GM12878 (cell line): ENCODE results near the gene GNAZ. TPM values are rescaled to one million over a fixed set of nuclear protein-coding genes. Genes with fewer than 3 reads are reported as not detected.

Experiments
- ATAC-seq: fragments of 200-7000 bp; cut with Tn5 transposase; 3 replicates; pipeline ENCODE4 v1.9.1; 2020; ENCODE audit warnings: mild to moderate bottlenecking, moderate library complexity
- BruUV-seq: library from RNA; stranded (reverse); fragments of 400-500 nt; replicated peaks from 2 replicates; lab custom pipeline; 2021; lab: Mats Ljungman, UMichigan
- CTCF ChIA-PET: fragments of 300-600 bp; sonication (Branson Sonifier 250); formaldehyde crosslinking; extraction: SDS; loops from one replicate; lab custom pipeline; 2021; ENCODE audit warnings: inconsistent platforms; lab: Yijun Ruan, JAX
- POLR2A ChIA-PET: fragments of 350-600 bp; formaldehyde crosslinking; extraction: SDS; loops from one replicate; lab custom pipeline; 2021; ENCODE audit warnings: inconsistent platforms; lab: Charles Lee
- RAD21 ChIA-PET: fragments of 300-600 bp; sonication (Branson Sonifier 250); formaldehyde crosslinking; loops from one replicate; lab custom pipeline; 2023; ENCODE audit warnings: antibody characterized with exemption; ENCODE audit not compliant: unreplicated experiment; lab: Charles Lee
- SMC1A ChIA-PET: fragments of 300-600 bp; sonication (Branson Sonifier 250); formaldehyde crosslinking; loops from one replicate; lab custom pipeline; 2023; ENCODE audit not compliant: unreplicated experiment, uncharacterized antibody; lab: Charles Lee
- DNase-seq: peaks from one replicate; pipeline ENCODE4 v3.0.0-alpha.2; 2011; ENCODE audit warnings: low read depth, low spot score
- FAIRE-seq: peaks from 3 replicates; lab custom pipeline; 2011; peaks lifted over from hg19 to GRCh38; lab: Jason Lieb, UNC
- H2AFZ ChIP-seq: 2 replicates; pipeline ENCODE4 v1.6.0; 2011; ENCODE audit warnings: low read depth, low read length, control low read depth; ENCODE audit not compliant: control insufficient read depth
- H3K27ac ChIP-seq: 2 replicates; pipeline ENCODE4 v1.5.1; 2011; ENCODE audit warnings: control low read depth; ENCODE audit not compliant: control insufficient read depth, insufficient read depth
- H3K27me3 ChIP-seq, 2 experiments: replicated peaks in 1 of 2; 2 replicates each; pipeline versions ENCODE4 v1.6.0 to v1.6.1; 2011; ENCODE audit warnings: low read length in 1 of 2; ENCODE audit not compliant: control insufficient read depth in 2 of 2, insufficient read depth in 2 of 2
- H3K36me3 ChIP-seq, 2 experiments: 2 replicates each; pipeline ENCODE4 v1.5.1; 2011; ENCODE audit warnings: low read length in 1 of 2; ENCODE audit not compliant: control insufficient read depth in 2 of 2, insufficient read depth in 2 of 2
- H3K4me1 ChIP-seq: 2 replicates; pipeline ENCODE4 v1.6.1; 2011; ENCODE audit warnings: mild to moderate bottlenecking, low read length, moderate library complexity, mixed read lengths; ENCODE audit not compliant: control insufficient read depth, insufficient read depth
- H3K4me2 ChIP-seq: 2 replicates; pipeline ENCODE4 v1.6.0; 2011; ENCODE audit warnings: control low read depth; ENCODE audit not compliant: control insufficient read depth, insufficient read depth
- H3K4me3 ChIP-seq: fragments of 200-600 bp; sonication (generic); 2 replicates; pipeline ENCODE4 v1.5.1; 2016
- H3K79me2 ChIP-seq: 2 replicates; pipeline ENCODE4 v1.6.0; 2011; ENCODE audit warnings: low read length; ENCODE audit not compliant: control insufficient read depth, insufficient read depth
- H3K9ac ChIP-seq: 2 replicates; pipeline ENCODE4 v1.8.0; 2011; ENCODE audit warnings: low read length, control low read depth, mixed read lengths; ENCODE audit not compliant: control insufficient read depth, insufficient read depth
- H3K9me3 ChIP-seq: replicated peaks from 3 replicates; pipeline ENCODE4 v1.5.1; 2011; ENCODE audit warnings: mild to moderate bottlenecking, low read length; ENCODE audit not compliant: control insufficient read depth, insufficient read depth
- H4K20me1 ChIP-seq: 2 replicates; pipeline ENCODE4 v1.6.0; 2011; ENCODE audit not compliant: control insufficient read depth, insufficient read depth
- BACH1 ChIP-seq: fragments of 450-650 bp; IDR thresholded peaks from 2 replicates; pipeline ENCODE4 v1.6.1; 2017; ENCODE audit warnings: mild to moderate bottlenecking, borderline replicate concordance
- BCL11A ChIP-seq: IDR thresholded peaks from 2 replicates; pipeline ENCODE4 v1.6.1; 2011; ENCODE audit warnings: low read depth, low read length
- BHLHE40 ChIP-seq, 2 experiments: fragments of 450-650 bp in 1 of 2; IDR thresholded peaks; 2 replicates each; pipeline ENCODE4 v1.6.1; 2011 to 2017; ENCODE audit warnings: low read depth in 2 of 2, borderline replicate concordance in 1 of 2, improper control_type of control experiment in 1 of 2, low read length in 1 of 2, mild to moderate bottlenecking in 1 of 2
- EGR1 ChIP-seq, 2 experiments: IDR thresholded peaks; 1 replicate in 1 of 2; 2 replicates in 1 of 2; pipeline ENCODE4 v1.6.1; 2011 to 2012; ENCODE audit warnings: low read depth in 2 of 2, low read length in 2 of 2, borderline replicate concordance in 1 of 2, mild to moderate bottlenecking in 1 of 2, moderate library complexity in 1 of 2
- HSF1 ChIP-seq: fragments of 150-350 bp; IDR thresholded peaks from 2 replicates; pipeline ENCODE4 v1.6.1; 2014; ENCODE audit warnings: mild to moderate bottlenecking, low read depth, low read length
- MXI1 ChIP-seq: fragments of 150-350 bp; IDR thresholded peaks from 2 replicates; pipeline ENCODE4 v1.6.1; 2011; ENCODE audit warnings: low read depth, mild to moderate bottlenecking, inconsistent platforms, low read length, improper control_type of control experiment
- PML ChIP-seq: IDR thresholded peaks from 2 replicates; pipeline ENCODE4 v1.6.1; 2012; ENCODE audit warnings: low read length, inconsistent platforms
- SRF ChIP-seq, 2 experiments: IDR thresholded peaks; 2 replicates each; pipeline ENCODE4 v1.6.1; 2011; ENCODE audit warnings: low read depth in 2 of 2, low read length in 2 of 2, mild to moderate bottlenecking in 1 of 2, moderate library complexity in 1 of 2
- STAT1 ChIP-seq: fragments of 450-650 bp; conservative IDR thresholded peaks from 2 replicates; pipeline ENCODE4 v1.6.1; 2014; ENCODE audit warnings: antibody characterized with exemption, mild to moderate bottlenecking
- ZBTB11 ChIP-seq: fragments of 450-650 bp; formaldehyde crosslinking; IDR thresholded peaks from 2 replicates; pipeline ENCODE4 v1.5.0; 2022; ENCODE audit warnings: mild to moderate bottlenecking, missing genetic modification characterization
- WGBS: methylation state at CpG from one replicate; pipeline ENCODE4 v1.1.6; 2016; ENCODE audit warnings: low lambda C conversion rate; ENCODE audit not compliant: insufficient replicate concordance, insufficient coverage; ENCODE audit errors: missing lambda C conversion rate; 5-methylcytosine and 5-hydroxymethylcytosine counted together
- in situ Hi-C: fragments of 300-500 bp; cut with MboI; formaldehyde crosslinking; loops from 9 replicates; pipeline ENCODE4 v1.14.3; 2018; ENCODE audit warnings: mixed read lengths
- intact Hi-C: fragments of 100-400 bp; cut with micrococcal nuclease; formaldehyde crosslinking; loops from one replicate; pipeline ENCODE4 v1.14.2; 2022; ENCODE audit not compliant: unreplicated experiment
- polyA plus RNA-seq, 11 experiments: library from polyadenylated mRNA; depleted of rRNA in 4 of 11; unstranded in 6 of 11; stranded (reverse) in 5 of 11; fragments of >200 nt; fragmentation: Nextera tagmentation in 4 of 11; fragmentation: Illumina TruSeq in 1 of 11; extraction: Ambion mirVana in 4 of 11; extraction: Trizol in 1 of 11; gene quantifications; 1 replicate in 1 of 11; 2 replicates in 10 of 11; pipeline versions ENCODE4 v1.2.1 to v1.2.3, GENCODE V29; 2011 to 2016; ENCODE audit warnings: inconsistent platforms in 2 of 11, missing spikeins in 2 of 11, low read depth in 1 of 11
- total RNA-seq, 4 experiments: library from RNA; depleted of rRNA in 3 of 4; stranded (reverse); fragments of >200 nt in 3 of 4; fragmentation: Illumina TruSeq in 1 of 4; extraction: Trizol in 1 of 4; gene quantifications; 2 replicates each; pipeline versions ENCODE4 v1.2.1 to v1.2.3, GENCODE V29; 2013 to 2021

The GNAZ gene
- total and polyA plus RNA-seq, 10 of the 15 experiments (the other 5 are each of a cell fraction or from before 2014, with no cell fraction given): 0.09 to 1.0 (median 0.44) TPM; not detected in 1

GRCh38 chr22:23073526-23074229, 3.4 kb downstream of the GNAZ start (continued):
- TF ChIP-seq BHLHE40 (IDR thresholded peaks at IDR 0.05; ENCODE audit: borderline replicate concordance in 1 of 2, low read depth in 2 of 2, low read length in 1 of 2) (no peak), EGR1 (IDR thresholded peaks at IDR 0.05; ENCODE audit: borderline replicate concordance in 1 of 2, low read depth in 2 of 2, low read length in 2 of 2) (no peak), PML (no peak), STAT1 (no peak)

- ChIA-PET POLR2A (interaction anchor here (1.2 kb wide), 1 partner anchor 17 kb away, joined by 3 read pairs; no protein-coding TSS in a partner anchor), RAD21 (interaction anchor here (1.2 kb wide), 1 partner anchor 115 kb away, joined by 4 read pairs; no protein-coding TSS in a partner anchor), SMC1A (interaction anchor here (0.6 to 2.3 kb wide), 4 partner anchors 11 to 890 kb away, joined by 3 to 5 read pairs (median 4); no protein-coding TSS in a partner anchor), CTCF (interaction anchor here (0.6 to 2.7 kb wide), 3 partner anchors 39 to 175 kb away, joined by 3 to 11 read pairs (median 4); no protein-coding TSS in a partner anchor)
- DNase-seq: no peak
- H3K27me3 ChIP-seq: peaks cover 0 to 9% of the 10 kb centered on the region in 2 experiments; a peak in 2 of 4 replicates
- H4K20me1 ChIP-seq: no peaks in the 10 kb centered on the region
- TF ChIP-seq HSF1 (no peak), BACH1 (no peak), ZBTB11 (CRISPR knock-in tag) (no peak), BCL11A (no peak), SRF (IDR thresholded peaks at IDR 0.05; ENCODE audit: low read depth in 2 of 2, low read length in 2 of 2) (no peak), MXI1 (no peak)
- FAIRE-seq: no peak
- H3K79me2 ChIP-seq: no peaks in the 10 kb centered on the region
- no peak for ATAC-seq
- H3K9ac ChIP-seq: no peak overlapping the region
- no peak overlapping the region for H3K4me2 ChIP-seq
- H3K4me1 ChIP-seq: peaks cover 3% of the 10 kb centered on the region; the same call in 1 of the 2 replicates
- WGBS: 59% methylated on average over 7 of the region's 7 CpGs
- in situ Hi-C loops: no loop called here
- H3K4me3 ChIP-seq: no peak overlapping the region
- BruUV-seq: no TSS peak
- no peak overlapping the region for H3K27ac ChIP-seq
- H3K36me3 ChIP-seq: no peaks in the 10 kb centered on the region
- no peaks in the 10 kb centered on the region for H3K9me3 ChIP-seq
- H2AFZ ChIP-seq: no peak overlapping the region
- intact Hi-C loops: no loop called here
Observed at GRCh38 chr22:23074451-23074850, 4.1 kb downstream of the GNAZ start.
